Endothelial cell (in vitro differentiated cells): Measurements from ENCODE around the gene WDR18. TPM values are rescaled to one million over a fixed set of nuclear protein-coding genes. Genes with fewer than 3 reads are reported as not detected.

ENCODE experiments used
- DNase-seq: peaks from one replicate; pipeline ENCODE4 v3.0.0; 2021; ENCODE audit warnings: low spot score
- H3K27ac Mint-ChIP-seq: one replicate; pipeline ENCODE4 v1.8.0; 2021; ENCODE audit warnings: mixed read lengths, inconsistent platforms; ENCODE audit not compliant: unreplicated experiment
- H3K27me3 Mint-ChIP-seq: one replicate; pipeline ENCODE4 v1.8.0; 2021; ENCODE audit warnings: mild to moderate bottlenecking, moderate library complexity, mixed read lengths, inconsistent platforms; ENCODE audit not compliant: unreplicated experiment
- H3K36me3 Mint-ChIP-seq: one replicate; pipeline ENCODE4 v1.8.0; 2021; ENCODE audit warnings: mild to moderate bottlenecking, low read depth, mixed read lengths, inconsistent platforms; ENCODE audit not compliant: unreplicated experiment
- H3K4me1 Mint-ChIP-seq: one replicate; pipeline ENCODE4 v1.8.0; 2021; ENCODE audit warnings: mild to moderate bottlenecking, mixed read lengths, inconsistent platforms; ENCODE audit not compliant: unreplicated experiment
- H3K4me3 Mint-ChIP-seq: one replicate; pipeline ENCODE4 v1.8.0; 2021; ENCODE audit warnings: mild to moderate bottlenecking, mixed read lengths, inconsistent platforms; ENCODE audit not compliant: unreplicated experiment
- H3K9me3 Mint-ChIP-seq: one replicate; pipeline ENCODE4 v1.8.0; 2021; ENCODE audit warnings: mixed read lengths, inconsistent platforms; ENCODE audit not compliant: unreplicated experiment
- total RNA-seq: library from RNA; stranded (reverse); fragmentation: NEBNext Ultra II Directional; extraction: Animal tissue kit (Norgen Biotek cat#: 25700); gene quantifications from one replicate; pipeline ENCODE4 v1.2.1, GENCODE V29; 2021; ENCODE audit not compliant: unreplicated experiment
- TF ChIP-seq, protein P1 (sequence below): fragments of 200-600 bp; sonication (generic); IDR thresholded peaks from one replicate; pipeline ENCODE4 v1.5.0; 2021; ENCODE audit warnings: antibody characterized with exemption; ENCODE audit not compliant: unreplicated experiment

WDR18 gene
- total RNA-seq, 1 donor from 2014 or later: 53.1 TPM

DNA sequence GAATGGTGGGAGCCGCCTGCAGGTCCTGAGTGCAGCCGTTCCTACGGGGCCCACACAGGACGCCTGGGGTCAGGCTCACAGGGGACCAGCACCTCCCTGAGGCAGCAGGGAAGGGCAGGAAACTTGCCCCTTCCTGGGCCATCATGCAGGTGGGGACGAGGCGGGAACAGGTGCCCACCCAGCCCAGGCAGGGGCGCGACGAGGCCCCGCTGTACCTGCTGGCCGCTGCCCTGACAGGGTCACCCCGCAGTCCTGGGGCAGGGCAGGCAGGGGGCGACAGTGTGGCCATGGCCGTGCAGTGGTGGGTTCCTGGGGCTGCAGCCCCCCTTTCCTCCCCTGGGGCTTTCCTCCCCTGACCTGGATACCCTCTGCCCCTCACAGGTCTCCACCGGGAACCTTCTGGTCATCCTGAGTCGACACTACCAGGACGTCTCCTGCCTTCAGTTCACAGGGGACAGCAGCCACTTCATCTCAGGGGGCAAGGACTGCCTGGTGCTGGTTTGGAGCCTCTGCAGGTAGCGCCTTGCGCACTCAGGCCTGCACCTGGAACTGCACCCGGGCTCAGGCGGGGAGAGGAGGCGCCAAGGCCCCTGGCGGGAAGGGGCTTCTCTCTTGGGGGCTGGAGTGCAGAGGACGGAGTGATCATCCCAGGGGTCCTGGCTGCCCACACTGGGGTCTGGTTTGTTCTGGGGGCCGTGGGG is 5.4 kb downstream of the WDR18 start:
- Mint-ChIP-seq H3K27me3 (peaks cover 4% of the 10 kb centered on the region), H3K4me1 (peaks cover 8% of the 10 kb centered on the region), H3K36me3 (peaks cover 10% of the 10 kb centered on the region), H3K27ac (no peak overlapping the region), H3K4me3 (no peak overlapping the region), H3K9me3 (no peaks in the 10 kb centered on the region)
- peak; percentile 43 for DNase-seq
- TF ChIP-seq, protein P1, sequence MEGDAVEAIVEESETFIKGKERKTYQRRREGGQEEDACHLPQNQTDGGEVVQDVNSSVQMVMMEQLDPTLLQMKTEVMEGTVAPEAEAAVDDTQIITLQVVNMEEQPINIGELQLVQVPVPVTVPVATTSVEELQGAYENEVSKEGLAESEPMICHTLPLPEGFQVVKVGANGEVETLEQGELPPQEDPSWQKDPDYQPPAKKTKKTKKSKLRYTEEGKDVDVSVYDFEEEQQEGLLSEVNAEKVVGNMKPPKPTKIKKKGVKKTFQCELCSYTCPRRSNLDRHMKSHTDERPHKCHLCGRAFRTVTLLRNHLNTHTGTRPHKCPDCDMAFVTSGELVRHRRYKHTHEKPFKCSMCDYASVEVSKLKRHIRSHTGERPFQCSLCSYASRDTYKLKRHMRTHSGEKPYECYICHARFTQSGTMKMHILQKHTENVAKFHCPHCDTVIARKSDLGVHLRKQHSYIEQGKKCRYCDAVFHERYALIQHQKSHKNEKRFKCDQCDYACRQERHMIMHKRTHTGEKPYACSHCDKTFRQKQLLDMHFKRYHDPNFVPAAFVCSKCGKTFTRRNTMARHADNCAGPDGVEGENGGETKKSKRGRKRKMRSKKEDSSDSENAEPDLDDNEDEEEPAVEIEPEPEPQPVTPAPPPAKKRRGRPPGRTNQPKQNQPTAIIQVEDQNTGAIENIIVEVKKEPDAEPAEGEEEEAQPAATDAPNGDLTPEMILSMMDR: peak; percentile 45

DNA sequence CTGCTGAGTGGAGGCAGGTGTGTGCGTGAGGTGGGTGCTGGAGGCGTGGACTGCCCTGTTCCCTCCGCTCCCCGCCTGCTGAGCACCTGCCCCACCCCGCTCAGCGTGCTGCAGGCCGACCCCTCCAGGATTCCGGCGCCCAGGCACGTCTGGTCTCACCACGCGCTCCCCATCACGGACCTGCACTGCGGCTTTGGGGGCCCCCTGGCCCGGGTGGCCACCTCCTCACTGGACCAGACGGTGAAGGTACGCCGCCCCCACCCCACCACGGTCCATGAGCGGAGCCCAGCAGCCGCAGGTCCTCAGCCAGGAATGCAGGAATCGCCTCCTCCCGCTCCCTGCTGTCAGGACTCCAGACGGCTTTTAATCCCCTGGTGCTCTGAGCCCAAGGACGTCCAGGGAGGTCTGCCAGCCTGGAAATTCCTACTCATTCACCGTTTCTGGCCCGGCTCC is 6.0 kb downstream of the WDR18 start:
- TF ChIP-seq, protein P1: no peak
- peaks cover 1% of the 10 kb centered on the region for H3K27me3 Mint-ChIP-seq
- H3K36me3 Mint-ChIP-seq: peaks cover 10% of the 10 kb centered on the region
- no peak overlapping the region for H3K27ac Mint-ChIP-seq
- H3K4me3 Mint-ChIP-seq: no peak overlapping the region
- DNase-seq: no peak
- H3K9me3 Mint-ChIP-seq: no peaks in the 10 kb centered on the region
- peaks cover 4% of the 10 kb centered on the region for H3K4me1 Mint-ChIP-seq

DNA sequence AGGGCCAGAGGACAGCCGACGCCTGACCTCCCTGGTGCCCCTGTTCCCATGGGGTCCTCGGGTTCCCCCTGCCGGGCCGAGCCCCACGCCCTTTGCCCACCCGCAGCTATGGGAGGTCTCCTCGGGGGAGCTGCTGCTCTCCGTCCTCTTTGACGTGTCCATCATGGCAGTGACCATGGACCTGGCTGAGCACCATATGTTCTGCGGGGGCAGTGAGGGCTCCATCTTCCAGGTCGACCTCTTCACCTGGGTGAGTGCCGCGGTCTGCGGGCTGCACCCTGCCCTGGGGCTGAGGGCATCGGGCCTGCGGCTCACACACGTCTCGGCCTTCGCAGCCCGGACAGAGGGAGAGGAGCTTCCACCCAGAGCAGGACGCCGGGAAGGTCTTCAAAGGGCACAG is 6.6 kb downstream of the WDR18 start:
- no peak for DNase-seq
- Mint-ChIP-seq H3K27ac (no peak overlapping the region), H3K4me3 (no peak overlapping the region), H3K36me3 (peaks cover 10% of the 10 kb centered on the region), H3K9me3 (no peaks in the 10 kb centered on the region), H3K27me3 (peaks cover 1% of the 10 kb centered on the region), H3K4me1 (peaks cover 4% of the 10 kb centered on the region)
- TF ChIP-seq, protein P1: no peak

DNA sequence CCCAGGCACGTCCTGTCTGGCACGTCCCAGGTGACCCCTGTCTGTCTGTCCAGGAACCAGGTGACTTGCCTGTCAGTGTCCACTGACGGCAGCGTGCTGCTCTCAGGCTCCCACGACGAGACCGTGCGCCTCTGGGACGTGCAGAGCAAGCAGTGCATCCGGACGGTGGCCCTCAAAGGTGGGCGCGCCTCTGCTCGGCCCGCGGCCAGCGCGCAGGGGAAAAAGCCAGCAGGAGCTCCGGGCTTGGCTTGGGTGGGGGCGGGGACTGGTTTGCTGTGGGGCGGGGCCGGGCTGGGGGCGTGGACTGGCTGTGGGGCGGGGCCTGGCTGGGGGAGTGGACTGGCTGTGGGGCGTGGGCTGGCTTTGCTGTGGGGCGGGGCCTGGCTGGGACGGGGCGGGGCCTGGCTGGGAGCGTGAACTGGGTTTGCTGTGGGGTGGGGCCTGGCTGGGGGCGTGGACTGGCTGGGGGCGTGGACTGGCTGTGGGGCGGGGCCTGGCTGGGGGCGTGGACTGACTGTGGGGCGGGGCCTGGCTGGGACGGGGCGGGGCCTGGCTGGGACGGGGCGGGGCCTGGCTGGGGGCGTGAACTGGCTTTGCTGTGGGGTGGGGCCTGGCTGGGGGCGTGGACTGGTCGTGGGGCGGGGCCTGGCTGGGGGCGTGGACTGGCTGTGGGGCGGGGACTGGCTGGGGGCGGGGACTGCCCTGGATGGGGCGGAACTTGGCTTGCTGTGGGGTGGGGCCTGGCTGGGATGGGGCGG is 7.2 kb downstream of the WDR18 start:
- Mint-ChIP-seq H3K36me3 (peaks cover 10% of the 10 kb centered on the region), H3K27ac (no peak overlapping the region), H3K4me1 (peaks cover 4% of the 10 kb centered on the region), H3K4me3 (no peak overlapping the region), H3K27me3 (peaks cover 3% of the 10 kb centered on the region), H3K9me3 (no peaks in the 10 kb centered on the region)
- TF ChIP-seq, protein P1: no peak
- DNase-seq: peak; percentile 60
